KMS-11 (cell line): ENCODE data around the gene FMNL2.

Experiments
- H2AFZ ChIP-seq: fragments of 200-600 bp; sonication (generic); 2 replicates; pipeline ENCODE4 v1.6.1; 2016; ENCODE audit warnings: antibody characterized with exemption, mixed run types, low read depth
- H3K27ac ChIP-seq: fragments of 200-600 bp; sonication (generic); 2 replicates; pipeline ENCODE4 v1.6.1; 2016; ENCODE audit warnings: mild to moderate bottlenecking, mixed run types
- H3K27me3 ChIP-seq: fragments of 200-600 bp; sonication (generic); 2 replicates; pipeline ENCODE4 v1.6.1; 2017; ENCODE audit warnings: mild to moderate bottlenecking, low read depth, mixed run types, moderate library complexity; ENCODE audit not compliant: insufficient read depth
- H3K36me3 ChIP-seq: fragments of 200-600 bp; sonication (generic); 2 replicates; pipeline ENCODE4 v1.6.1; 2017; ENCODE audit warnings: mild to moderate bottlenecking, mixed run types; ENCODE audit not compliant: insufficient read depth
- H3K4me1 ChIP-seq: fragments of 200-600 bp; sonication (generic); 2 replicates; pipeline ENCODE4 v1.6.1; 2016; ENCODE audit warnings: mild to moderate bottlenecking, low read depth, mixed run types; ENCODE audit not compliant: poor library complexity, severe bottlenecking
- H3K4me2 ChIP-seq: fragments of 200-600 bp; sonication (generic); 2 replicates; pipeline ENCODE4 v1.7.0; 2016; ENCODE audit warnings: mild to moderate bottlenecking, mixed run types
- H3K4me3 ChIP-seq: fragments of 200-600 bp; sonication (generic); IDR thresholded peaks from 2 replicates; pipeline ENCODE4 v1.6.1; 2017; ENCODE audit warnings: low read depth, low read length, mixed read lengths; ENCODE audit not compliant: insufficient read depth
- H3K79me2 ChIP-seq: fragments of 200-600 bp; sonication (generic); 2 replicates; pipeline ENCODE4 v1.6.1; 2016; ENCODE audit warnings: low read depth, mixed run types; ENCODE audit not compliant: insufficient read depth
- H3K9ac ChIP-seq: fragments of 200-600 bp; sonication (generic); 2 replicates; pipeline ENCODE4 v1.6.1; 2016; ENCODE audit warnings: mild to moderate bottlenecking, mixed run types
- H4K20me1 ChIP-seq: fragments of 200-600 bp; sonication (generic); 2 replicates; pipeline ENCODE4 v1.6.1; 2016; ENCODE audit warnings: mild to moderate bottlenecking, mixed run types; ENCODE audit not compliant: insufficient read depth
- TF ChIP-seq, protein P1 (sequence below): fragments of 200-600 bp; sonication (generic); conservative IDR thresholded peaks from 2 replicates; pipeline ENCODE4 v1.6.1; 2017; ENCODE audit warnings: low read depth, mild to moderate bottlenecking, antibody characterized with exemption, low read length, moderate library complexity, mixed read lengths

Gene FMNL2

DNA sequence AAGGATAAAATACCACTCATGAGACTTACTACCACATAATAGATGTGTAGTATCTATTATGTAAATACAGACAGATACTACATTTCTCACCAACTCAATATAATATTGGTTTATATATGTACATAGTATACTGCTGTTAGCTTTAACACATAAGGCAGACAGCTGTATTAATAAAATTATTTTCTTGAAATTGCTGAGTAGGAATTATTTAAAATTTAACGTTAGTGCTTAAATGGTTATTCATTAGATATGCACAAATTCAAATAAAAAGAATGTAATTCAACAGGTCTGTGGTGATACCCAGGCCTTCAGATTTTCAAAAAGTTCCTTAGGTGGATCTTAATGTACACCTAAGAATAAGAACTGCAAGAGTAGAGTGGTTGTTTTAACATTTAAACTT is 323.2 kb downstream of the FMNL2 start:
- Histone ChIP-seq H3K4me2 (no peak overlapping the region), H3K36me3 (peaks cover 10% of the 10 kb centered on the region; the same call in 1 of the 2 replicates)
- TF ChIP-seq, protein P1, sequence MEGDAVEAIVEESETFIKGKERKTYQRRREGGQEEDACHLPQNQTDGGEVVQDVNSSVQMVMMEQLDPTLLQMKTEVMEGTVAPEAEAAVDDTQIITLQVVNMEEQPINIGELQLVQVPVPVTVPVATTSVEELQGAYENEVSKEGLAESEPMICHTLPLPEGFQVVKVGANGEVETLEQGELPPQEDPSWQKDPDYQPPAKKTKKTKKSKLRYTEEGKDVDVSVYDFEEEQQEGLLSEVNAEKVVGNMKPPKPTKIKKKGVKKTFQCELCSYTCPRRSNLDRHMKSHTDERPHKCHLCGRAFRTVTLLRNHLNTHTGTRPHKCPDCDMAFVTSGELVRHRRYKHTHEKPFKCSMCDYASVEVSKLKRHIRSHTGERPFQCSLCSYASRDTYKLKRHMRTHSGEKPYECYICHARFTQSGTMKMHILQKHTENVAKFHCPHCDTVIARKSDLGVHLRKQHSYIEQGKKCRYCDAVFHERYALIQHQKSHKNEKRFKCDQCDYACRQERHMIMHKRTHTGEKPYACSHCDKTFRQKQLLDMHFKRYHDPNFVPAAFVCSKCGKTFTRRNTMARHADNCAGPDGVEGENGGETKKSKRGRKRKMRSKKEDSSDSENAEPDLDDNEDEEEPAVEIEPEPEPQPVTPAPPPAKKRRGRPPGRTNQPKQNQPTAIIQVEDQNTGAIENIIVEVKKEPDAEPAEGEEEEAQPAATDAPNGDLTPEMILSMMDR, result no peak

DNA sequence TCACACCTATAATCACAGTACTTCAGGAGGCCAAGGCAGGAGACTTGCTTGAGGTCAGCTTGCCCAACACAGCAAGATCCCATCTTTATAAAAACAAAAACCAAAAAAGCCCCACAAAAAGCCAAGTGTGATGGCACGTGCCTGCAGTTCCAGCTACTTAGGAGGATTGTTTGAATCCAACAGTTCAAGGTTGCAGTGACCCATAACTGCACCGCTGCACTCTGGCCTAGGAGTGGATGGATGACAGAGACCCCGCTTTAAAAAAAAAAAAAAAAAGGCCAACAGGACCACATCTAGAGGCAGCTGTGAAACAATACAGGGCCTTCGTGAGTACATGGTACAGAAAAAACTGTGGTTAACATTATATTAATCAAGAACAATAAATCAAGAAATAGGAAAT is 326.1 kb downstream of the FMNL2 start:
- Histone ChIP-seq H3K9ac (no peak overlapping the region), H3K27ac (no peak overlapping the region), H4K20me1 (no peaks in the 10 kb centered on the region; the same call in 1 of the 2 replicates), H3K79me2 (0 out of 2 replicates have a peak, but pooled peaks cover 4% of the 10 kb centered on the region), H3K4me3 (no peak overlapping the region), H2AFZ (no peak overlapping the region), H3K4me1 (no peaks in the 10 kb centered on the region), H3K27me3 (no peaks in the 10 kb centered on the region), H3K36me3 (peaks cover 33% of the 10 kb centered on the region; the same call in 1 of the 2 replicates), H3K4me2 (no peak overlapping the region)
- TF ChIP-seq, protein P1, result no peak

More for the DNA sequence above, 323.2 kb downstream of the FMNL2 start:
- H3K4me3 ChIP-seq, result no peak overlapping the region
- no peak overlapping the region for H3K27ac ChIP-seq
- no peaks in the 10 kb centered on the region for H3K27me3 ChIP-seq
- no peaks in the 10 kb centered on the region for H3K4me1 ChIP-seq
- no peak overlapping the region for H2AFZ ChIP-seq
- H3K9ac ChIP-seq, result no peak overlapping the region
- H3K79me2 ChIP-seq, result no peaks in the 10 kb centered on the region
- no peaks in the 10 kb centered on the region for H4K20me1 ChIP-seq

DNA sequence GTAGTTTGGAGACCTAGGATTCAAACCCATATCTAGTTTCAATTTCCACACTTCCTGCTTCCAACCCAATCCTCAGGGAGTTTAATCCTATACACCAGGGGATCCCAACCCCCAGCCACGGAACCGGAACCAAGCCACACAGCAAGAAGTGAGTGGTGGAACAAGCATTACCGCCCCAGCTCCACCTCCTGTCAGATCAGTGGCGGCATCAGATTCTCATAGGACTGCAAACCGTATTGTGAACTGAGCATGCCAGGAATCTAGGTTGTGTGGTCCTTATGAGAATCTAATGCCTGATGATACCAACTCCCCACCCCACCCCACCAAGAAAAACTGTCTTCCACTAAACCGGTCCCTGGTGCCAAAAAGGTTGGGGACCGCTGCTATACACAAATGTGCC is 329.8 kb downstream of the FMNL2 start:
- Histone ChIP-seq H3K4me1 (no peaks in the 10 kb centered on the region), H3K27me3 (no peaks in the 10 kb centered on the region), H3K4me3 (no peak overlapping the region), H3K4me2 (no peak overlapping the region), H3K27ac (no peak overlapping the region), H3K36me3 (peaks cover 51% of the 10 kb centered on the region), H3K9ac (no peak overlapping the region), H2AFZ (no peak overlapping the region), H4K20me1 (no peaks in the 10 kb centered on the region; the same call in 1 of the 2 replicates), H3K79me2 (0 out of 2 replicates have a peak, but pooled peaks cover 4% of the 10 kb centered on the region)
- TF ChIP-seq, protein P1, result no peak

DNA sequence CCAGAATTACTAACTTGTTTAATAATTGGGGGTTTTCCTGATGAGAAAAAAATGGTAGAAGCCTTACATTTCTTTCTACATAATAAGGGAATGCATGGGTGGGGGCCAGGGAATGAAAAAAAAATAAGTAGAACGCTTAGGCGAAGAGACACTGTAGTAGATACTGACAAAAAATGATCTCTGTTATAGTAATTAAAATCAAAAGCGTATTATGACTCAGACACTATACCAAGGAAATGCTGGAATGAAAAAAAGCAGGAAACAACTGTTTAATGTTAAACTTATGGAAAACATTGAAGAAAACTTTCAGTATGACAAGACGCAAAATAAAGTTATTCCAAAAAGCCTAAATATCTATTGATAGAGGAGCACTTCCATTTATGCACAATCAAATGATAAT is 339.4 kb downstream of the FMNL2 start:
- TF ChIP-seq, protein P1, result no peak

More for the DNA sequence above, 339.4 kb downstream of the FMNL2 start:
- peaks cover 8% of the 10 kb centered on the region; the same call in 1 of the 2 replicates for H4K20me1 ChIP-seq
- no peak overlapping the region for H2AFZ ChIP-seq
- H3K27ac ChIP-seq, result no peak overlapping the region
- no peak overlapping the region for H3K9ac ChIP-seq
- peaks cover 55% of the 10 kb centered on the region for H3K36me3 ChIP-seq
- no peaks in the 10 kb centered on the region for H3K79me2 ChIP-seq
- H3K4me2 ChIP-seq, result no peak overlapping the region
- H3K4me3 ChIP-seq, result no peak overlapping the region
- H3K27me3 ChIP-seq, result no peaks in the 10 kb centered on the region
- no peaks in the 10 kb centered on the region for H3K4me1 ChIP-seq
